OCI-LY7 (cell line): Measurements from ENCODE around the gene OSBPL1A.

Source experiments
- EZH2phosphoT487 ChIP-seq: fragments of 200-600 bp; sonication (generic); IDR thresholded peaks from 2 replicates; pipeline ENCODE4 v1.6.1; 2018; ENCODE audit warnings: low read depth, borderline replicate concordance, mild to moderate bottlenecking, mixed run types, antibody characterized with exemption, low read length, moderate library complexity, mixed read lengths
- TF ChIP-seq, protein P1 (sequence below): fragments of 200-600 bp; sonication (generic); conservative IDR thresholded peaks from 2 replicates; pipeline ENCODE4 v1.5.1; 2014; ENCODE audit warnings: mild to moderate bottlenecking, antibody characterized with exemption, low read length, moderate library complexity, mixed read lengths

DNA sequence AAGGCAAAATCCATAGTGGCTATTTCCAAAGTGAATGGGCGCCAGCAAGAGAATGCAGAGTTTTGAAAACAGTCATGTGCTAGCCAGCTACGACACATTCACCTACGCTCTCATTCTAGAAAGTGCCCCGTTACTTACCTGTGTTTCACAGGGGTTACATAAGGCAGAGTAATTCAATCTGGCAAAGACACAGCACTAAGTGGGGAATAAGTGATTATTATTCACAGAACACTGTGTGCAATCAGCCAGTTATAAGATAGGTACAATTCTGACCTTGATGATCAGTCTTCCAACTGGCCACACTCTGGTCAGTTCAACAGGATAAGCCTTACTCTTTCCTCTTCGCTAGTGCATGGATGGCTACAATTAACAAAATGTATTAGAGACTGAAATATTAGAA lies 152.9 kb downstream of the OSBPL1A start:
- TF ChIP-seq, protein P1, sequence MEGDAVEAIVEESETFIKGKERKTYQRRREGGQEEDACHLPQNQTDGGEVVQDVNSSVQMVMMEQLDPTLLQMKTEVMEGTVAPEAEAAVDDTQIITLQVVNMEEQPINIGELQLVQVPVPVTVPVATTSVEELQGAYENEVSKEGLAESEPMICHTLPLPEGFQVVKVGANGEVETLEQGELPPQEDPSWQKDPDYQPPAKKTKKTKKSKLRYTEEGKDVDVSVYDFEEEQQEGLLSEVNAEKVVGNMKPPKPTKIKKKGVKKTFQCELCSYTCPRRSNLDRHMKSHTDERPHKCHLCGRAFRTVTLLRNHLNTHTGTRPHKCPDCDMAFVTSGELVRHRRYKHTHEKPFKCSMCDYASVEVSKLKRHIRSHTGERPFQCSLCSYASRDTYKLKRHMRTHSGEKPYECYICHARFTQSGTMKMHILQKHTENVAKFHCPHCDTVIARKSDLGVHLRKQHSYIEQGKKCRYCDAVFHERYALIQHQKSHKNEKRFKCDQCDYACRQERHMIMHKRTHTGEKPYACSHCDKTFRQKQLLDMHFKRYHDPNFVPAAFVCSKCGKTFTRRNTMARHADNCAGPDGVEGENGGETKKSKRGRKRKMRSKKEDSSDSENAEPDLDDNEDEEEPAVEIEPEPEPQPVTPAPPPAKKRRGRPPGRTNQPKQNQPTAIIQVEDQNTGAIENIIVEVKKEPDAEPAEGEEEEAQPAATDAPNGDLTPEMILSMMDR = no peak
- no peak for TF ChIP-seq EZH2phosphoT487
